ENCODE measurements around the gene CSNK1G1.

The CSNK1G1 gene

DNA sequence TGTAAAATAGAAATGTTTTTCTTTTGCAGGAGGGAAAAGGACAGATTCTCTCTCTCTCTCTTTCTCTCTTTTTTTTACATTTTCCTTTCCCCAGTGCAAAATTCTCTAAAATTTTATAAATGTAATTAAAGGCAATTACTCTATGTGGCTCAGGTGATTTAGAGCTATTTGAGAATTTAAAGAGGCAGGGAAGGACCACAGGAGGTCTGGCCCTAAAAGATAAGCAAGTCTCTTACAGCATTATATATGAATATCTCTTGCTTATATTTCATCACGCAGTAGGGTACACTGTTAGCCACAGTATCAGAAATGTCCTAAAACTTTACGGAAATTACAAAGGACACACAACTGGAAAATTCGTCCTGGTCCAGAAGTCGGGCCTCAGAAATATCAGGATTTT lies 122.7 kb downstream of the CSNK1G1 start:
- TF ChIP-seq, protein P1, sequence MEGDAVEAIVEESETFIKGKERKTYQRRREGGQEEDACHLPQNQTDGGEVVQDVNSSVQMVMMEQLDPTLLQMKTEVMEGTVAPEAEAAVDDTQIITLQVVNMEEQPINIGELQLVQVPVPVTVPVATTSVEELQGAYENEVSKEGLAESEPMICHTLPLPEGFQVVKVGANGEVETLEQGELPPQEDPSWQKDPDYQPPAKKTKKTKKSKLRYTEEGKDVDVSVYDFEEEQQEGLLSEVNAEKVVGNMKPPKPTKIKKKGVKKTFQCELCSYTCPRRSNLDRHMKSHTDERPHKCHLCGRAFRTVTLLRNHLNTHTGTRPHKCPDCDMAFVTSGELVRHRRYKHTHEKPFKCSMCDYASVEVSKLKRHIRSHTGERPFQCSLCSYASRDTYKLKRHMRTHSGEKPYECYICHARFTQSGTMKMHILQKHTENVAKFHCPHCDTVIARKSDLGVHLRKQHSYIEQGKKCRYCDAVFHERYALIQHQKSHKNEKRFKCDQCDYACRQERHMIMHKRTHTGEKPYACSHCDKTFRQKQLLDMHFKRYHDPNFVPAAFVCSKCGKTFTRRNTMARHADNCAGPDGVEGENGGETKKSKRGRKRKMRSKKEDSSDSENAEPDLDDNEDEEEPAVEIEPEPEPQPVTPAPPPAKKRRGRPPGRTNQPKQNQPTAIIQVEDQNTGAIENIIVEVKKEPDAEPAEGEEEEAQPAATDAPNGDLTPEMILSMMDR (IDR thresholded peaks at IDR 0.05; ENCODE audit: low read depth, low read length): no peak
- no peak for DNase-seq (ENCODE audit: low read depth in 2 of 2)
- no peak overlapping the region for H3K4me3 ChIP-seq (replicated peaks in 1 of 2; ENCODE audit: low read depth in 2 of 2, low read length in 2 of 2)

DNA sequence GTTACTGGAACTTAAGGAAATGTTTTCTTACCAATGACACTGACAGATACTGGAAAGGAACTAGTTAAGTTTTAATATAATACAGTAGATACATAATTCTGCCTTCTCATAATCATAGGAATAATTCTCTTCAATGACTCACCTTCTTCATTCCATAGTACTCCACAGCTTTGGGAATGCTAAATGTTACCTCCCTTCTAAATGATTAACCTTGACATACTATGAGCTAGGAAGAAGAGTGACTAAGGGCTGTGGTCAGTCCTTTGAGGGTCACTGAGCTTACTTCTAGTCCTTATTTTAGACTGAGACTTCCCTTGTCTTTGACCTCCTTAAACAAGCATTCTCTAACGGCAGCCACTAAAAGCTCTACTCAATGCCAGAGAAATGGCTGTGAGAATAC lies 123.6 kb downstream of the CSNK1G1 start:
- no peak overlapping the region for H3K4me3 ChIP-seq (replicated peaks in 1 of 2; ENCODE audit: low read depth in 2 of 2, low read length in 2 of 2)
- DNase-seq (ENCODE audit: low read depth in 2 of 2): peak in 1 of 2 donors; percentile 67
- TF ChIP-seq, protein P1 (IDR thresholded peaks at IDR 0.05; ENCODE audit: low read depth, low read length): no peak

DNA sequence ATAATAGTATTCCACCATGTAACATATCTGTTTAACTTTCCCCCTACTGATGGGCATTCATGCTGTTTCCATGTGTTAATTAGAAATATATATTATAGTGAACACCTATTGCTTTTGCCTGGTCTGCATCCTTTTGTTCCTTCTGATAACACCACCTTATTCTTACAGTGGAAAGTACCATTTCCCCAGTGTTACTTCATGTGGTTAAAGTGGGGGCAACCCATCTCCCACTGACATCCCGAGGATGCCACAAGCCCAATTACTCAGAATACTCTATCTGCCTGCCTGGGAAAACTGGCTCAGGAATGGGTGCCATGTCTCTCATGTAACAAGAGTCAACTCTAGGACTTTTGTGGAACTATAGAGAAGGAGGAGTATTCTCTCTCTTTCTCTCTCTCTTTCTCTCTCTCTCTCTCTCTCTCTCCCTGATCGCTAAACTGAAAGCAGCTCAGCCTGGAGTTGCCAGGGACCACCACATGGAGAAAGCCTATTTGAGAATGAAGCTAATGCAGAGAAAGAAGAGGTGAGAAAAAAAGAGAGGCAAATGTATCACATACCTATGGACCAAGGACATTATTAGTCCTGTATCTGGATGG lies 126.7 kb downstream of the CSNK1G1 start:
- TF ChIP-seq, protein P1 (IDR thresholded peaks at IDR 0.05; ENCODE audit: low read depth, low read length): no peak
- H3K4me3 ChIP-seq (replicated peaks in 1 of 2; ENCODE audit: low read depth in 2 of 2, low read length in 2 of 2): no peak overlapping the region
- no peak for DNase-seq (ENCODE audit: low read depth in 2 of 2)

DNA sequence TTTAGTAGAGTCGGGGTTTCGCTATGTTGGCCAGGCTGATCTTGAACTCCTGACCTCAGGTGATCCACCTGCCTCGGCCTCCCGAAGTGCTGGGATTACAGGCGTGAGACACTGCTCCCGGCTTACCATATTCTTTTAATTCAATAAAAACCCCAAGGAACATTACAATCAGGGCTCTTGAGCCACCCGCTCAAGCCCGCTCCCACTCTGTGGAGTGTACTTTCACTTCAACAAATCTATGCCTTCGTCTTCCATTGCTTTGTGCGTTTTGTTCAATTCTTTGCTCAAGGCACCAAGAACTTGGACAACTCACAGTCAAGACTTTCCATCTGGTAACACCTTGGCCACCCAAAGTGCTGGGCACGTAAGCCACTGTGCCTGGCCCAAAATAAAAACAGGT lies 130.2 kb downstream of the CSNK1G1 start:
- TF ChIP-seq, protein P1 (IDR thresholded peaks at IDR 0.05; ENCODE audit: low read depth, low read length): no peak
- no peak overlapping the region for H3K4me3 ChIP-seq (replicated peaks in 1 of 2; ENCODE audit: low read depth in 2 of 2, low read length in 2 of 2)
- no peak for DNase-seq (ENCODE audit: low read depth in 2 of 2)

GRCh38 chr15:64224511-64224910 lies 131.5 kb downstream of the CSNK1G1 start:
- DNase-seq (ENCODE audit: low read depth in 2 of 2): peak; percentile 77 to 85
- H3K4me3 ChIP-seq (replicated peaks in 1 of 2; ENCODE audit: low read depth in 2 of 2, low read length in 2 of 2): no peak overlapping the region
- TF ChIP-seq, protein P1 (IDR thresholded peaks at IDR 0.05; ENCODE audit: low read depth, low read length): no peak

DNA sequence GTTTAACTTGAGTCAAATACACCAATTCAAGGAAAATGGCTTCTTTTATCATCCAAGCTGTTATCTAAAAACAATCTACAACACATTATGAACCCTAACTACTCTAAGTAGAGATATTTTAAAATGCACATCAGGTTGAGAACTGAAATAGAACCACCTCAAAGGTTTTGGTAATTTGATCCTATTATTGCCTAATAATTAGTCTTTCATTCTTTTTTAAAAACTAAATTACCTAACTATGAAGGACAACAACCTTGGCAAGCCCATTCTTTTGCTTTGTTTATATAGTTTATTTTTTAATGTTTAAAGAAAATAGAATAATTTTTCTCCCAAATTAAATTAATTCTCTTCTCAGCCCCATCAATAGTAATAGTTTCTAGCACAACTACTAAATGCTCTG lies 132.1 kb downstream of the CSNK1G1 start:
- H3K4me3 ChIP-seq (replicated peaks in 1 of 2; ENCODE audit: low read depth in 2 of 2, low read length in 2 of 2): no peak overlapping the region

More for the DNA sequence above, 132.1 kb downstream of the CSNK1G1 start:
- DNase-seq (ENCODE audit: low read depth in 2 of 2): no peak
- TF ChIP-seq, protein P1 (IDR thresholded peaks at IDR 0.05; ENCODE audit: low read depth, low read length): no peak
